A549 (cell line): ENCODE data around the gene KLRC3. TPM values are rescaled to one million over a fixed set of nuclear protein-coding genes. Genes with fewer than 3 reads are reported as not detected.

Experiments
- ATAC-seq, 2 experiments: fragments of 200-7000 bp in 1 of 2; fragments of >200 bp in 1 of 2; cut with Nextera tagmentation in 1 of 2; cut with Tn5 transposase in 1 of 2; 3 replicates each; pipeline versions ENCODE4 v1.8.0 to v1.9.1; 2018 to 2020; ENCODE audit warnings: mild to moderate bottlenecking in 1 of 2, moderate library complexity in 1 of 2
- CTCF ChIA-PET: fragments of 300-600 bp; sonication (Branson Sonifier 250); formaldehyde crosslinking; extraction: SDS; loops from one replicate; lab custom pipeline; 2021; ENCODE audit warnings: antibody characterized with exemption, inconsistent platforms; lab: Yijun Ruan, JAX
- POLR2A ChIA-PET: fragments of 350-600 bp; formaldehyde crosslinking; extraction: SDS; loops from one replicate; lab custom pipeline; 2021; ENCODE audit warnings: antibody characterized with exemption, inconsistent platforms; lab: Yijun Ruan, JAX
- DNase-seq, 2 experiments: peaks; one replicate each; pipeline versions ENCODE4 v3.0.0 to v3.0.0-alpha.2; 2011 to 2016; ENCODE audit warnings: low read depth in 1 of 2, low spot score in 1 of 2
- FAIRE-seq: peaks from 2 replicates; lab custom pipeline; 2011; peaks lifted over from hg19 to GRCh38; lab: Jason Lieb, UNC
- H3K27ac ChIP-seq, 2 experiments: fragments of >200 bp; sonication (Bioruptor Twin); formaldehyde crosslinking; 3 replicates each; pipeline ENCODE4 v1.5.1; 2016 to 2017
- H3K4me1 ChIP-seq: fragments of >200 bp; sonication (Bioruptor Twin); formaldehyde crosslinking; 3 replicates; pipeline ENCODE4 v1.6.1; 2016
- H3K4me2 ChIP-seq: fragments of >200 bp; sonication (Bioruptor Twin); formaldehyde crosslinking; 3 replicates; pipeline ENCODE4 v1.6.1; 2016
- H3K4me3 ChIP-seq: fragments of >200 bp; sonication (Bioruptor Twin); formaldehyde crosslinking; 3 replicates; pipeline ENCODE4 v1.5.1; 2016
- H3K9me3 ChIP-seq: fragments of >200 bp; sonication (Bioruptor Twin); formaldehyde crosslinking; 3 replicates; pipeline ENCODE4 v1.6.1; 2016
- CBX2 ChIP-seq: fragments of 200-600 bp; sonication (generic); IDR thresholded peaks from 2 replicates; pipeline ENCODE4 v1.6.1; 2016; ENCODE audit warnings: low read depth, mild to moderate bottlenecking, borderline replicate concordance
- CEBPB ChIP-seq, 2 experiments: fragments of >200 bp in 1 of 2; sonication (Bioruptor Twin) in 1 of 2; formaldehyde crosslinking in 1 of 2; IDR thresholded peaks; 2 replicates each; pipeline ENCODE4 v1.6.1; 2012 to 2016
- CHD4 ChIP-seq: fragments of 200-600 bp; sonication (generic); IDR thresholded peaks from 2 replicates; pipeline ENCODE4 v1.6.1; 2016; ENCODE audit warnings: antibody characterized with exemption, mild to moderate bottlenecking, borderline replicate concordance
- ESRRA ChIP-seq: fragments of 150-350 bp; IDR thresholded peaks from 2 replicates; pipeline ENCODE4 v1.6.1; 2014; ENCODE audit warnings: mild to moderate bottlenecking, low read length, borderline replicate concordance
- FOXS1 ChIP-seq: fragments of 250-450 bp; sonication (Bioruptor Pico); IDR thresholded peaks from 2 replicates; pipeline ENCODE4 v1.5.0; 2020; ENCODE audit warnings: mild to moderate bottlenecking, moderate library complexity
- HDAC2 ChIP-seq: fragments of 200-600 bp; sonication (generic); IDR thresholded peaks from 2 replicates; pipeline ENCODE4 v1.6.1; 2016
- JUNB ChIP-seq: fragments of >200 bp; sonication (Bioruptor Twin); formaldehyde crosslinking; IDR thresholded peaks from 2 replicates; pipeline ENCODE4 v1.6.1; 2016
- MAFK ChIP-seq: fragments of 450-650 bp; IDR thresholded peaks from 2 replicates; pipeline ENCODE4 v1.6.1; 2014; ENCODE audit not compliant: partially characterized antibody
- MAZ ChIP-seq: fragments of 150-350 bp; IDR thresholded peaks from 2 replicates; pipeline ENCODE4 v1.6.1; 2014; ENCODE audit warnings: antibody characterized with exemption, low read depth, low read length, borderline replicate concordance
- MYC ChIP-seq: IDR thresholded peaks from 2 replicates; pipeline ENCODE4 v1.6.1; 2012; ENCODE audit warnings: mild to moderate bottlenecking, inconsistent platforms, low read length, improper control_type of control experiment, borderline replicate concordance
- NPAS2 ChIP-seq: fragments of 250-450 bp; sonication (Bioruptor Pico); IDR thresholded peaks from 2 replicates; pipeline ENCODE4 v1.8.0; 2022; ENCODE audit warnings: mild to moderate bottlenecking, moderate library complexity, borderline replicate concordance
- PHF8 ChIP-seq: fragments of 200-600 bp; sonication (generic); IDR thresholded peaks from 2 replicates; pipeline ENCODE4 v1.6.1; 2016; ENCODE audit warnings: low read depth, mild to moderate bottlenecking, antibody characterized with exemption, moderate library complexity, borderline replicate concordance
- RFX5 ChIP-seq: fragments of 450-650 bp; IDR thresholded peaks from 2 replicates; pipeline ENCODE4 v1.7.1; 2014; ENCODE audit warnings: antibody characterized with exemption, mild to moderate bottlenecking, moderate library complexity
- SMC3 ChIP-seq: fragments of >200 bp; sonication (Bioruptor Twin); formaldehyde crosslinking; IDR thresholded peaks from 3 replicates; pipeline ENCODE4 v1.6.1; 2018; ENCODE audit warnings: inconsistent platforms
- TP53 ChIP-seq: fragments of 250-450 bp; sonication (Bioruptor Pico); IDR thresholded peaks from 2 replicates; pipeline ENCODE4 v1.5.0; 2021; ENCODE audit warnings: mild to moderate bottlenecking, moderate library complexity
- WGBS: methylation state at CpG from one replicate; pipeline ENCODE4 v1.1.6; 2017; ENCODE audit errors: missing lambda C conversion rate; 5-methylcytosine and 5-hydroxymethylcytosine counted together
- polyA plus RNA-seq, 4 experiments: library from polyadenylated mRNA; depleted of rRNA in 3 of 4; stranded (reverse); fragments of >200 nt; fragmentation: RNase III in 1 of 4; extraction: RNeasy Plus Mini Kit Qiagen cat#74134 plus additional on column Dnase treatment in 1 of 4; gene quantifications; 2 replicates in 3 of 4; 3 replicates in 1 of 4; pipeline ENCODE4 v1.2.3, GENCODE V29; 2011 to 2017
- TF ChIP-seq, protein P1 (sequence below): IDR thresholded peaks from 2 replicates; pipeline ENCODE4 v1.6.1; 2012
- TF ChIP-seq, protein P2 (sequence below): fragments of 250-450 bp; sonication (Bioruptor Pico); IDR thresholded peaks from 2 replicates; pipeline ENCODE4 v1.5.0; 2021; ENCODE audit warnings: mild to moderate bottlenecking, moderate library complexity, borderline replicate concordance
- TF ChIP-seq, protein P3 (sequence below): fragments of >200 bp; sonication (Bioruptor Twin); formaldehyde crosslinking; IDR thresholded peaks from 3 replicates; pipeline ENCODE4 v1.5.1; 2016
- TF ChIP-seq, protein P4 (sequence below): fragments of >200 bp; sonication (Bioruptor Twin); formaldehyde crosslinking; IDR thresholded peaks from 3 replicates; pipeline ENCODE4 v1.6.1; 2016
- TF ChIP-seq, protein P5 (sequence below): fragments of >200 bp; sonication (Bioruptor Twin); formaldehyde crosslinking; IDR thresholded peaks from 2 replicates; pipeline ENCODE4 v1.6.1; 2016
- TF ChIP-seq, protein P6 (sequence below): fragments of 200-600 bp; sonication (generic); IDR thresholded peaks from 2 replicates; pipeline ENCODE4 v1.6.1; 2016; ENCODE audit warnings: antibody characterized with exemption, mild to moderate bottlenecking, moderate library complexity
- TF ChIP-seq, protein P7 (sequence below): IDR thresholded peaks from 2 replicates; pipeline ENCODE4 v1.6.1; 2012; ENCODE audit warnings: low read depth, borderline replicate concordance

KLRC3 gene
- polyA plus RNA-seq, 2 of the 4 experiments (the other 2 are of a cell fraction), result 0.10 TPM; not detected in 1

DNA sequence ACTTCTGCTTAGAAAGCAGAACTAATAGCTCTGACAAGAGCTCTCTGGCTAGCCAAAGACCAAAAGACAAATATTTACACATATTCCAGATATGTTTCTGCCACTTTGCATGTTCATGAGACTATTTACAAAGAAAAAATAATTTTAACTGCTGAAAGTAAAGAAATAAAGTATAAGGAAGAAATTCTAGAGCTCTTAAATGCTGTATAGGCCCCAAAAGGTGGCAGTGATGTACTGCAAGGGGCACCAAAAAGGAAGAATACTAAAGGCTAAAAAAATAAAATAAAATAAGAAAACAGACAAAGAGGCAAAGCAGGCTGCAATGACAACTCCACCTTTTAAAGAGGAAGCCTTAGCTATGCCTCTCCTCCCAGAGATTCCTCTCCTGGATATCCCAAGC is 53.5 kb downstream of the KLRC3 start (continued):
- no peak for TF ChIP-seq CEBPB (IDR thresholded peaks at IDR 0.05)
- TF ChIP-seq PHF8, result no peak
- TF ChIP-seq, protein P1, sequence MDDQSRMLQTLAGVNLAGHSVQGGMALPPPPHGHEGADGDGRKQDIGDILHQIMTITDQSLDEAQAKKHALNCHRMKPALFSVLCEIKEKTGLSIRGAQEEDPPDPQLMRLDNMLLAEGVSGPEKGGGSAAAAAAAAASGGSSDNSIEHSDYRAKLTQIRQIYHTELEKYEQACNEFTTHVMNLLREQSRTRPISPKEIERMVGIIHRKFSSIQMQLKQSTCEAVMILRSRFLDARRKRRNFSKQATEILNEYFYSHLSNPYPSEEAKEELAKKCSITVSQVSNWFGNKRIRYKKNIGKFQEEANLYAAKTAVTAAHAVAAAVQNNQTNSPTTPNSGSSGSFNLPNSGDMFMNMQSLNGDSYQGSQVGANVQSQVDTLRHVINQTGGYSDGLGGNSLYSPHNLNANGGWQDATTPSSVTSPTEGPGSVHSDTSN, result no peak
- TF ChIP-seq HDAC2, result no peak
- TF ChIP-seq, protein P2, sequence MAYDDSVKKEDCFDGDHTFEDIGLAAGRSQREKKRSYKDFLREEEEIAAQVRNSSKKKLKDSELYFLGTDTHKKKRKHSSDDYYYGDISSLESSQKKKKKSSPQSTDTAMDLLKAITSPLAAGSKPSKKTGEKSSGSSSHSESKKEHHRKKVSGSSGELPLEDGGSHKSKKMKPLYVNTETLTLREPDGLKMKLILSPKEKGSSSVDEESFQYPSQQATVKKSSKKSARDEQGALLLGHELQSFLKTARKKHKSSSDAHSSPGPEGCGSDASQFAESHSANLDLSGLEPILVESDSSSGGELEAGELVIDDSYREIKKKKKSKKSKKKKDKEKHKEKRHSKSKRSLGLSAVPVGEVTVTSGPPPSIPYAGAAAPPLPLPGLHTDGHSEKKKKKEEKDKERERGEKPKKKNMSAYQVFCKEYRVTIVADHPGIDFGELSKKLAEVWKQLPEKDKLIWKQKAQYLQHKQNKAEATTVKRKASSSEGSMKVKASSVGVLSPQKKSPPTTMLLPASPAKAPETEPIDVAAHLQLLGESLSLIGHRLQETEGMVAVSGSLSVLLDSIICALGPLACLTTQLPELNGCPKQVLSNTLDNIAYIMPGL (CRISPR knock-in tag), result no peak
- TF ChIP-seq TP53 (CRISPR knock-in tag), result no peak
- TF ChIP-seq MAZ, result no peak
- no peak for TF ChIP-seq MYC
- no peak for TF ChIP-seq FOXS1 (CRISPR knock-in tag)
- no peak for TF ChIP-seq RFX5
- TF ChIP-seq, protein P3, sequence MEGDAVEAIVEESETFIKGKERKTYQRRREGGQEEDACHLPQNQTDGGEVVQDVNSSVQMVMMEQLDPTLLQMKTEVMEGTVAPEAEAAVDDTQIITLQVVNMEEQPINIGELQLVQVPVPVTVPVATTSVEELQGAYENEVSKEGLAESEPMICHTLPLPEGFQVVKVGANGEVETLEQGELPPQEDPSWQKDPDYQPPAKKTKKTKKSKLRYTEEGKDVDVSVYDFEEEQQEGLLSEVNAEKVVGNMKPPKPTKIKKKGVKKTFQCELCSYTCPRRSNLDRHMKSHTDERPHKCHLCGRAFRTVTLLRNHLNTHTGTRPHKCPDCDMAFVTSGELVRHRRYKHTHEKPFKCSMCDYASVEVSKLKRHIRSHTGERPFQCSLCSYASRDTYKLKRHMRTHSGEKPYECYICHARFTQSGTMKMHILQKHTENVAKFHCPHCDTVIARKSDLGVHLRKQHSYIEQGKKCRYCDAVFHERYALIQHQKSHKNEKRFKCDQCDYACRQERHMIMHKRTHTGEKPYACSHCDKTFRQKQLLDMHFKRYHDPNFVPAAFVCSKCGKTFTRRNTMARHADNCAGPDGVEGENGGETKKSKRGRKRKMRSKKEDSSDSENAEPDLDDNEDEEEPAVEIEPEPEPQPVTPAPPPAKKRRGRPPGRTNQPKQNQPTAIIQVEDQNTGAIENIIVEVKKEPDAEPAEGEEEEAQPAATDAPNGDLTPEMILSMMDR, result peak; percentile 72
- TF ChIP-seq, protein P4, sequence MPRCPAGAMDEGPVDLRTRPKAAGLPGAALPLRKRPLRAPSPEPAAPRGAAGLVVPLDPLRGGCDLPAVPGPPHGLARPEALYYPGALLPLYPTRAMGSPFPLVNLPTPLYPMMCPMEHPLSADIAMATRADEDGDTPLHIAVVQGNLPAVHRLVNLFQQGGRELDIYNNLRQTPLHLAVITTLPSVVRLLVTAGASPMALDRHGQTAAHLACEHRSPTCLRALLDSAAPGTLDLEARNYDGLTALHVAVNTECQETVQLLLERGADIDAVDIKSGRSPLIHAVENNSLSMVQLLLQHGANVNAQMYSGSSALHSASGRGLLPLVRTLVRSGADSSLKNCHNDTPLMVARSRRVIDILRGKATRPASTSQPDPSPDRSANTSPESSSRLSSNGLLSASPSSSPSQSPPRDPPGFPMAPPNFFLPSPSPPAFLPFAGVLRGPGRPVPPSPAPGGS, result no peak
- no peak for TF ChIP-seq JUNB

DNA sequence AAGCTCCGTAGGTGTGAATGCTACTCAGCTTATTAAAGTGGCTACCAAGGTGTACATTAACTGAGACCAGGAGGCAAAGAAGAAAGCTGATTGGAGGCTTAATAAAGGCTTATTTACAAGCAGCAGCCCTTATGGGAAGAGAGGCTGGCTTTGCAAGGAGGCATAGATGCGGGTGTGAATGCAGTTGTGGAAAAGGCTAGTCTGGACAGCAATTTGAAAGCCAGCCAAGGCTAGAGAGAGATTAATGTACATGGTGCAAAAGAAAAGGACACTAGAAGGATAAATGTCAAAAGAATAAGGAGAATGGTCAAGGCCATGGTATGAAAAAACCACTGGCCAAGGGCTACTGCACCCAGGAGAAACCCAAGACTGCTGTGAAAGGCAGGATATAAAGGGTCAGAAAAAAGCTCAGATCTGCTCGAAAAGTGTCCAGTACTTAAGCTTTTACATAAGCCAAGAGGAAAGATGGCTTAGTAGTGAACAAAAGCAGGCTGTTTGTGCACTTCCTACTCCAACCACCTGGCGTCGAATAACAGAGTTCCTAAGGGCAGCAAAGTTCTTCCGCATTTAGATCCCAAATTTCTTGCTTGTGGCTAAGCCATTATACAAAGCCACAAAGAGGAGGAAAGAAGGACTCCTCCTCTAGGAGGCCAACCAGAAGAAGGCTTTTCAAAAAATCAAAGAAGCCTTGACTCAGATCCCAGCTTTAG is 54.5 kb downstream of the KLRC3 start:
- CTCF ChIA-PET, result interaction anchor here (0.6 to 3.2 kb wide), 18 partner anchors 8 to 1008 kb away, joined by 3 to 25 read pairs (median 3); no protein-coding TSS in a partner anchor
- H3K4me2 ChIP-seq, result peak overlapping the region; percentile 84
- peak overlapping the region; percentile 71 to 87 for H3K27ac ChIP-seq
- no peak for FAIRE-seq
- H3K9me3 ChIP-seq, result no peaks in the 10 kb centered on the region
- DNase-seq, result no peak
- H3K4me3 ChIP-seq, result peak overlapping the region; percentile 54
- WGBS, result 53% methylated on average over 6 of the region's 6 CpGs
- ATAC-seq, result peak in 1 of 2 experiments; percentile 43; a peak in 3 of 6 replicates
- TF ChIP-seq, protein P5, sequence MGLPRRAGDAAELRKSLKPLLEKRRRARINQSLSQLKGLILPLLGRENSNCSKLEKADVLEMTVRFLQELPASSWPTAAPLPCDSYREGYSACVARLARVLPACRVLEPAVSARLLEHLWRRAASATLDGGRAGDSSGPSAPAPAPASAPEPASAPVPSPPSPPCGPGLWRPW, result no peak
- TF ChIP-seq CHD4, result no peak
- no peak for TF ChIP-seq CBX2
- no peak for TF ChIP-seq ESRRA
- no peak for TF ChIP-seq MAFK
- TF ChIP-seq, protein P6, sequence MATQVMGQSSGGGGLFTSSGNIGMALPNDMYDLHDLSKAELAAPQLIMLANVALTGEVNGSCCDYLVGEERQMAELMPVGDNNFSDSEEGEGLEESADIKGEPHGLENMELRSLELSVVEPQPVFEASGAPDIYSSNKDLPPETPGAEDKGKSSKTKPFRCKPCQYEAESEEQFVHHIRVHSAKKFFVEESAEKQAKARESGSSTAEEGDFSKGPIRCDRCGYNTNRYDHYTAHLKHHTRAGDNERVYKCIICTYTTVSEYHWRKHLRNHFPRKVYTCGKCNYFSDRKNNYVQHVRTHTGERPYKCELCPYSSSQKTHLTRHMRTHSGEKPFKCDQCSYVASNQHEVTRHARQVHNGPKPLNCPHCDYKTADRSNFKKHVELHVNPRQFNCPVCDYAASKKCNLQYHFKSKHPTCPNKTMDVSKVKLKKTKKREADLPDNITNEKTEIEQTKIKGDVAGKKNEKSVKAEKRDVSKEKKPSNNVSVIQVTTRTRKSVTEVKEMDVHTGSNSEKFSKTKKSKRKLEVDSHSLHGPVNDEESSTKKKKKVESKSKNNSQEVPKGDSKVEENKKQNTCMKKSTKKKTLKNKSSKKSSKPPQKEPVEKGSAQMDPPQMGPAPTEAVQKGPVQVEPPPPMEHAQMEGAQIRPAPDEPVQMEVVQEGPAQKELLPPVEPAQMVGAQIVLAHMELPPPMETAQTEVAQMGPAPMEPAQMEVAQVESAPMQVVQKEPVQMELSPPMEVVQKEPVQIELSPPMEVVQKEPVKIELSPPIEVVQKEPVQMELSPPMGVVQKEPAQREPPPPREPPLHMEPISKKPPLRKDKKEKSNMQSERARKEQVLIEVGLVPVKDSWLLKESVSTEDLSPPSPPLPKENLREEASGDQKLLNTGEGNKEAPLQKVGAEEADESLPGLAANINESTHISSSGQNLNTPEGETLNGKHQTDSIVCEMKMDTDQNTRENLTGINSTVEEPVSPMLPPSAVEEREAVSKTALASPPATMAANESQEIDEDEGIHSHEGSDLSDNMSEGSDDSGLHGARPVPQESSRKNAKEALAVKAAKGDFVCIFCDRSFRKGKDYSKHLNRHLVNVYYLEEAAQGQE, result no peak
- TF ChIP-seq, protein P7, sequence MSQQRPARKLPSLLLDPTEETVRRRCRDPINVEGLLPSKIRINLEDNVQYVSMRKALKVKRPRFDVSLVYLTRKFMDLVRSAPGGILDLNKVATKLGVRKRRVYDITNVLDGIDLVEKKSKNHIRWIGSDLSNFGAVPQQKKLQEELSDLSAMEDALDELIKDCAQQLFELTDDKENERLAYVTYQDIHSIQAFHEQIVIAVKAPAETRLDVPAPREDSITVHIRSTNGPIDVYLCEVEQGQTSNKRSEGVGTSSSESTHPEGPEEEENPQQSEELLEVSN, result no peak
- no peak for TF ChIP-seq NPAS2 (CRISPR knock-in tag)
- TF ChIP-seq SMC3, result no peak
- POLR2A ChIA-PET, result interaction anchor here (0.6 kb wide), 1 partner anchor 36 kb away, joined by 3 read pairs; no protein-coding TSS in a partner anchor
- peaks cover 15% of the 10 kb centered on the region; the same call in 2 of the 3 replicates for H3K4me1 ChIP-seq
